Keratinocyte (primary cell): ENCODE data around the gene NIPBL. TPM values are rescaled to one million over a fixed set of nuclear protein-coding genes. Genes with fewer than 3 reads are reported as not detected.

Experiments
- DNase-seq: peaks from one replicate; pipeline ENCODE4 v3.0.0-alpha.2; 2011; ENCODE audit warnings: low read depth, missing footprints, low spot score
- FAIRE-seq: peaks from 2 replicates; lab custom pipeline; 2011; peaks lifted over from hg19 to GRCh38; lab: Jason Lieb, UNC
- H2AFZ ChIP-seq: 2 replicates; pipeline ENCODE4 v1.6.0; 2012; ENCODE audit warnings: low read length, control low read depth, inconsistent platforms; ENCODE audit not compliant: control insufficient read depth
- H3K27ac ChIP-seq: 2 replicates; pipeline ENCODE4 v1.5.1; 2011; ENCODE audit warnings: low read length; ENCODE audit not compliant: control insufficient read depth, insufficient read depth
- H3K27me3 ChIP-seq: 3 replicates; pipeline ENCODE4 v1.6.0; 2011; ENCODE audit warnings: low read length; ENCODE audit not compliant: control insufficient read depth, insufficient read depth; ENCODE audit errors: extremely low read depth
- H3K36me3 ChIP-seq, 2 experiments: 2 replicates in 1 of 2; 3 replicates in 1 of 2; pipeline ENCODE4 v1.5.1; 2011; ENCODE audit warnings: low read length in 2 of 2, mild to moderate bottlenecking in 1 of 2; ENCODE audit not compliant: control insufficient read depth in 2 of 2, insufficient read depth in 2 of 2; ENCODE audit errors: extremely low read depth in 1 of 2
- H3K4me1 ChIP-seq: 3 replicates; pipeline ENCODE4 v1.5.1; 2011; ENCODE audit warnings: low read length; ENCODE audit not compliant: control insufficient read depth, insufficient read depth; ENCODE audit errors: extremely low read depth
- H3K4me2 ChIP-seq: 3 replicates; pipeline ENCODE4 v1.6.0; 2011; ENCODE audit warnings: low read depth, low read length; ENCODE audit not compliant: control insufficient read depth, insufficient read depth; ENCODE audit errors: extremely low read depth
- H3K4me3 ChIP-seq, 3 experiments: fragments of 200-600 bp in 1 of 3; sonication (generic) in 1 of 3; 2 replicates in 2 of 3; 3 replicates in 1 of 3; pipeline ENCODE4 v1.5.1; 2011 to 2016; ENCODE audit warnings: low read length in 3 of 3, mild to moderate bottlenecking in 3 of 3, control low read depth in 2 of 3, inconsistent platforms in 1 of 3, low read depth in 1 of 3, mixed read lengths in 1 of 3, mixed run types in 1 of 3, moderate library complexity in 1 of 3; ENCODE audit not compliant: control insufficient read depth in 2 of 3, insufficient read depth in 2 of 3; ENCODE audit errors: extremely low read depth in 1 of 3
- H3K79me2 ChIP-seq: 2 replicates; pipeline ENCODE4 v1.6.0; 2012; ENCODE audit warnings: low read length; ENCODE audit not compliant: control insufficient read depth, insufficient read depth
- H3K9ac ChIP-seq: 3 replicates; pipeline ENCODE4 v1.6.0; 2011; ENCODE audit warnings: low read length; ENCODE audit not compliant: control insufficient read depth, insufficient read depth; ENCODE audit errors: extremely low read depth
- H3K9me1 ChIP-seq: 3 replicates; pipeline ENCODE4 v1.6.0; 2011; ENCODE audit warnings: low read length; ENCODE audit not compliant: control insufficient read depth, insufficient read depth; ENCODE audit errors: extremely low read depth
- H3K9me3 ChIP-seq: 2 replicates; pipeline ENCODE4 v1.5.1; 2012; ENCODE audit warnings: low read depth, low read length; ENCODE audit not compliant: control insufficient read depth
- H4K20me1 ChIP-seq: 3 replicates; pipeline ENCODE4 v1.6.0; 2011; ENCODE audit warnings: low read length; ENCODE audit not compliant: control insufficient read depth, insufficient read depth; ENCODE audit errors: extremely low read depth
- CTCF ChIP-seq, 3 experiments: IDR thresholded peaks in 1 of 3; conservative IDR thresholded peaks in 1 of 3; optimal IDR thresholded peaks in 1 of 3; 2 replicates in 2 of 3; 3 replicates in 1 of 3; pipeline versions ENCODE3 to v1.5.1; 2011; ENCODE audit warnings: low read length in 3 of 3, mild to moderate bottlenecking in 3 of 3, moderate library complexity in 2 of 3, control low read depth in 1 of 3, inconsistent platforms in 1 of 3; ENCODE audit not compliant: insufficient read depth in 2 of 3; ENCODE audit errors: extremely low read depth in 1 of 3
- EZH2 ChIP-seq: IDR thresholded peaks from one replicate; pipeline ENCODE4 v1.6.1; 2012; ENCODE audit warnings: inconsistent platforms, mild to moderate bottlenecking, low read length, moderate library complexity
- dilution Hi-C: fragments of 300-500 bp; cut with MboI; formaldehyde crosslinking; loops from one replicate; pipeline ENCODE4 v1.7.0; 2020; ENCODE audit warnings: low sequenced_read_pairs; ENCODE audit not compliant: extremely low pct_ligation_motif_present
- polyA minus RNA-seq, 3 experiments: library from RNA; depleted of rRNA, polyadenylated mRNA; stranded (reverse); fragments of >200 nt; gene quantifications; 1 replicate in 1 of 3; 2 replicates in 1 of 3; 3 replicates in 1 of 3; pipeline ENCODE4 v1.2.3, GENCODE V29; 2011
- polyA plus RNA-seq, 5 experiments: library from polyadenylated mRNA; depleted of rRNA in 3 of 5; stranded (reverse) in 3 of 5; stranded (forward) in 1 of 5; unstranded in 1 of 5; fragments of >200 nt; gene quantifications; 1 replicate in 1 of 5; 2 replicates in 3 of 5; 3 replicates in 1 of 5; pipeline versions ENCODE4 v1.2.1 to v1.2.3, GENCODE V29; 2011 to 2012; ENCODE audit warnings: missing spikeins in 2 of 5, low read depth in 1 of 5, low replicate concordance in 1 of 5

Gene NIPBL
- polyA plus RNA-seq (21.4 to 26.0 TPM (median 23.4 TPM) in 3 replicates), polyA minus RNA-seq (44.4 to 137 TPM (median 75.1 TPM) in 3 replicates)
- polyA plus RNA-seq (2011; ENCODE audit: low read depth), result 48.9 TPM
- polyA plus RNA-seq (2011; cell fraction: cytosol; rRNA removed), result 8.9 and 16.8 TPM in 2 replicates
- polyA plus RNA-seq (2011; cell fraction: nucleus; rRNA removed), result 36.2 and 42.3 TPM in 2 replicates
- polyA plus RNA-seq (2012; ENCODE audit: low replicate concordance), result 14.4 and 18.6 TPM in 2 replicates
- 14.0 TPM for polyA minus RNA-seq (2011; cell fraction: cytosol; rRNA and poly(A)+ RNA removed)
- polyA minus RNA-seq (2011; cell fraction: nucleus; rRNA and poly(A)+ RNA removed), result 54.3 and 109 TPM in 2 replicates

GRCh38 chr5:36876299-36876964 is at the start of gene NIPBL:
Gene NIPBL, plus strand, starts transcription at chr5:36876769. Its CDS starts 76,928 bp downstream, at chr5:36953697.
- Histone ChIP-seq H3K4me2 (peak within 1 kb of the TSS; percentile 85), H3K9ac (peak within 1 kb of the TSS; percentile 97), H3K36me3 (no peaks in the 10 kb centered on the region), H2AFZ (peak within 1 kb of the TSS; percentile 93), H3K4me3 (peak within 1 kb of the TSS; percentile 95 to 98 (median 96)), H3K79me2 (peaks cover 95% of the 10 kb centered on the region), H3K9me3 (no peaks in the 10 kb centered on the region), H3K4me1 (peaks cover 14% of the 10 kb centered on the region), H3K27ac (peak within 1 kb of the TSS; percentile 96), H3K9me1 (no peaks in the 10 kb centered on the region), H4K20me1 (peaks cover 7% of the 10 kb centered on the region), H3K27me3 (no peaks in the 10 kb centered on the region)
- dilution Hi-C loops, result no loop called here
- DNase-seq, result peak; percentile 52
- no peak for TF ChIP-seq EZH2
- TF ChIP-seq CTCF (optimal IDR thresholded peaks at IDR 0.05 in 1 of 3, IDR thresholded peaks at IDR 0.05 in 1 of 3, conservative IDR thresholded peaks at IDR 0.05 in 1 of 3; ENCODE audit: extremely low read depth in 1 of 3, insufficient read depth in 2 of 3, low read length in 3 of 3), result peak in 1 of 3 experiments; percentile 24
- FAIRE-seq, result no peak

- Histone ChIP-seq H3K4me3 (no peak overlapping the region), H4K20me1 (no peaks in the 10 kb centered on the region), H2AFZ (no peak overlapping the region), H3K4me1 (no peaks in the 10 kb centered on the region), H3K79me2 (no peaks in the 10 kb centered on the region), H3K36me3 (no peaks in the 10 kb centered on the region), H3K27ac (no peak overlapping the region), H3K9me1 (no peaks in the 10 kb centered on the region), H3K9ac (no peak overlapping the region), H3K4me2 (no peak overlapping the region), H3K9me3 (no peaks in the 10 kb centered on the region), H3K27me3 (peaks cover 3% of the 10 kb centered on the region)
- no peak for DNase-seq
- FAIRE-seq, result no peak
- no peak for TF ChIP-seq EZH2
- no peak for TF ChIP-seq CTCF (optimal IDR thresholded peaks at IDR 0.05 in 1 of 3, IDR thresholded peaks at IDR 0.05 in 1 of 3, conservative IDR thresholded peaks at IDR 0.05 in 1 of 3; ENCODE audit: extremely low read depth in 1 of 3, insufficient read depth in 2 of 3, low read length in 3 of 3)
- dilution Hi-C loops, result no loop called here
These were observed 44.3 kb upstream of the NIPBL start for GRCh38 chr5:36832274-36832673.
